Kidney (tissue), 14 donors: ENCODE results near the gene TEAD1. TPM values are rescaled to one million over a fixed set of nuclear protein-coding genes. Genes with fewer than 3 reads are reported as not detected.

Experiments
- DNase-seq, 5 donors: peaks; one replicate each; pipeline ENCODE4 v3.0.0-alpha.2; 2013 to 2020
- FAIRE-seq: peaks from 2 replicates; lab custom pipeline; 2012; peaks lifted over from hg19 to GRCh38; lab: Jason Lieb, UNC
- H3K27ac ChIP-seq, 2 donors: one replicate each; pipeline ENCODE4 v1.7.0; 2013; ENCODE audit warnings: low read depth in 2 of 2, low read length in 2 of 2, inconsistent platforms in 1 of 2
- H3K27me3 ChIP-seq: one replicate; pipeline ENCODE4 v1.7.1; 2013; ENCODE audit warnings: low read length, inconsistent platforms; ENCODE audit not compliant: control insufficient read depth, insufficient read depth
- H3K36me3 ChIP-seq, 3 donors: one replicate each; pipeline versions ENCODE4 v1.7.0 to v1.7.1; 2013; ENCODE audit warnings: low read length in 3 of 3, control low read depth in 1 of 3, inconsistent platforms in 1 of 3; ENCODE audit not compliant: insufficient read depth in 3 of 3, control insufficient read depth in 2 of 3
- H3K4me1 ChIP-seq, 3 donors: one replicate each; pipeline versions ENCODE4 v1.7.0 to v1.7.1; 2013; ENCODE audit warnings: low read length in 3 of 3, inconsistent platforms in 1 of 3, low read depth in 1 of 3; ENCODE audit not compliant: control insufficient read depth in 2 of 3, insufficient read depth in 2 of 3
- H3K4me3 ChIP-seq, 3 donors: one replicate each; pipeline versions ENCODE4 v1.7.0 to v1.8.1; 2013; ENCODE audit warnings: low read length in 3 of 3, control low read depth in 1 of 3, inconsistent platforms in 1 of 3
- H3K9ac ChIP-seq, 3 donors: one replicate each; pipeline versions ENCODE4 v1.7.0 to v1.7.1; 2013; ENCODE audit warnings: low read length in 3 of 3, control low read depth in 1 of 3, inconsistent platforms in 1 of 3
- H3K9me3 ChIP-seq, 3 donors: one replicate each; pipeline versions ENCODE4 v1.7.0 to v1.7.1; 2013; ENCODE audit warnings: low read length in 3 of 3, control low read depth in 1 of 3, inconsistent platforms in 1 of 3; ENCODE audit not compliant: control insufficient read depth in 2 of 3, insufficient read depth in 1 of 3
- intact Hi-C: fragments of 100-400 bp; cut with DNase I; formaldehyde crosslinking; loops from one replicate; pipeline ENCODE4 v1.11.1; 2022
- polyA plus RNA-seq: library from polyadenylated mRNA; stranded (reverse); fragments of 350-450 nt; fragmentation: Illumina TruSeq; extraction: RNeasy Lipid Tissue Mini Kit (QIAGEN cat#74804); gene quantifications from one replicate; pipeline ENCODE4 v1.2.3, GENCODE V29; 2014; ENCODE audit warnings: low read depth, low replicate concordance; ENCODE audit not compliant: insufficient read depth
- total RNA-seq: library from RNA; stranded (reverse); fragmentation: NEBNext Ultra II Directional; extraction: Animal tissue kit (Norgen Biotek cat#: 25700); gene quantifications from one replicate; pipeline ENCODE4 v1.2.1, GENCODE V29; 2021
- TF ChIP-seq, protein P1 (sequence below): IDR thresholded peaks from 3 replicates; pipeline ENCODE4 v1.5.1; 2012; ENCODE audit warnings: mild to moderate bottlenecking, moderate library complexity, borderline replicate concordance; ENCODE audit not compliant: insufficient read depth; ENCODE audit errors: extremely low read depth
- donor health status: control.
- donor health status: control.
- donor health status: control.
- donor health status: control.
- donor health status: control.
- donor health status: DM: yes; HTN: yes; CAD: no.
- donor health status: Normal renal cell carcinoma (clear cell type).

The TEAD1 gene
- total and polyA plus RNA-seq, 2 donors from 2014 or later = 7.6 to 77.2 TPM

- H3K27ac ChIP-seq = no peak overlapping the region
- no peaks in the 10 kb centered on the region for H3K4me1 ChIP-seq
- no peak for FAIRE-seq
- no peak overlapping the region for H3K9ac ChIP-seq
- intact Hi-C loops = no loop called here
- DNase-seq = no peak
- H3K36me3 ChIP-seq = no peaks in the 10 kb centered on the region
- H3K4me3 ChIP-seq = no peak overlapping the region
- no peaks in the 10 kb centered on the region for H3K27me3 ChIP-seq
- H3K9me3 ChIP-seq = peaks cover 0 to 5% (median 3%) of the 10 kb centered on the region in 3 donors
- TF ChIP-seq, protein P1, sequence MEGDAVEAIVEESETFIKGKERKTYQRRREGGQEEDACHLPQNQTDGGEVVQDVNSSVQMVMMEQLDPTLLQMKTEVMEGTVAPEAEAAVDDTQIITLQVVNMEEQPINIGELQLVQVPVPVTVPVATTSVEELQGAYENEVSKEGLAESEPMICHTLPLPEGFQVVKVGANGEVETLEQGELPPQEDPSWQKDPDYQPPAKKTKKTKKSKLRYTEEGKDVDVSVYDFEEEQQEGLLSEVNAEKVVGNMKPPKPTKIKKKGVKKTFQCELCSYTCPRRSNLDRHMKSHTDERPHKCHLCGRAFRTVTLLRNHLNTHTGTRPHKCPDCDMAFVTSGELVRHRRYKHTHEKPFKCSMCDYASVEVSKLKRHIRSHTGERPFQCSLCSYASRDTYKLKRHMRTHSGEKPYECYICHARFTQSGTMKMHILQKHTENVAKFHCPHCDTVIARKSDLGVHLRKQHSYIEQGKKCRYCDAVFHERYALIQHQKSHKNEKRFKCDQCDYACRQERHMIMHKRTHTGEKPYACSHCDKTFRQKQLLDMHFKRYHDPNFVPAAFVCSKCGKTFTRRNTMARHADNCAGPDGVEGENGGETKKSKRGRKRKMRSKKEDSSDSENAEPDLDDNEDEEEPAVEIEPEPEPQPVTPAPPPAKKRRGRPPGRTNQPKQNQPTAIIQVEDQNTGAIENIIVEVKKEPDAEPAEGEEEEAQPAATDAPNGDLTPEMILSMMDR = no peak
Measured at GRCh38 chr11:12626616-12627015, 47.6 kb upstream of the TEAD1 start.

- intact Hi-C loops = no loop called here
- H3K9me3 ChIP-seq = peaks cover 0 to 5% (median 2%) of the 10 kb centered on the region in 3 donors
- FAIRE-seq (no peak), DNase-seq (no peak)
- no peak overlapping the region for H3K4me3 ChIP-seq
- H3K27me3 ChIP-seq = no peaks in the 10 kb centered on the region
- H3K4me1 ChIP-seq = no peaks in the 10 kb centered on the region
- no peaks in the 10 kb centered on the region for H3K36me3 ChIP-seq
- TF ChIP-seq, protein P1 = no peak
- H3K27ac ChIP-seq = no peak overlapping the region
- H3K9ac ChIP-seq = no peak overlapping the region
Measured at GRCh38 chr11:12628314-12628713, 45.9 kb upstream of the TEAD1 start.

- no peak overlapping the region for H3K9ac ChIP-seq
- TF ChIP-seq, protein P1 = no peak
- H3K9me3 ChIP-seq = no peaks in the 10 kb centered on the region
- no peaks in the 10 kb centered on the region for H3K4me1 ChIP-seq
- no peak overlapping the region for H3K27ac ChIP-seq
- no peaks in the 10 kb centered on the region for H3K27me3 ChIP-seq
- intact Hi-C loops = no loop called here
- no peak overlapping the region for H3K4me3 ChIP-seq
- no peaks in the 10 kb centered on the region for H3K36me3 ChIP-seq
- no peak for FAIRE-seq
- DNase-seq = no peak
Measured at GRCh38 chr11:12629601-12630313, 44.5 kb upstream of the TEAD1 start.
